Measurements from ENCODE around the gene PTPN1. TPM values are rescaled to one million over a fixed set of nuclear protein-coding genes. Genes with fewer than 3 reads are reported as not detected.

Gene PTPN1
- total RNA-seq, 1 donor from 2014 or later = 47.5 TPM

- Mint-ChIP-seq H3K4me1 (ENCODE audit: low read depth, unreplicated experiment) (no peaks in the 10 kb centered on the region), H3K4me3 (ENCODE audit: unreplicated experiment) (no peak overlapping the region), H3K9me3 (ENCODE audit: unreplicated experiment) (peaks cover 3% of the 10 kb centered on the region), H3K27me3 (ENCODE audit: unreplicated experiment) (no peaks in the 10 kb centered on the region), H3K27ac (ENCODE audit: unreplicated experiment) (no peak overlapping the region), H3K36me3 (ENCODE audit: unreplicated experiment) (no peaks in the 10 kb centered on the region)
- DNase-seq = no peak
- TF ChIP-seq, protein P1, sequence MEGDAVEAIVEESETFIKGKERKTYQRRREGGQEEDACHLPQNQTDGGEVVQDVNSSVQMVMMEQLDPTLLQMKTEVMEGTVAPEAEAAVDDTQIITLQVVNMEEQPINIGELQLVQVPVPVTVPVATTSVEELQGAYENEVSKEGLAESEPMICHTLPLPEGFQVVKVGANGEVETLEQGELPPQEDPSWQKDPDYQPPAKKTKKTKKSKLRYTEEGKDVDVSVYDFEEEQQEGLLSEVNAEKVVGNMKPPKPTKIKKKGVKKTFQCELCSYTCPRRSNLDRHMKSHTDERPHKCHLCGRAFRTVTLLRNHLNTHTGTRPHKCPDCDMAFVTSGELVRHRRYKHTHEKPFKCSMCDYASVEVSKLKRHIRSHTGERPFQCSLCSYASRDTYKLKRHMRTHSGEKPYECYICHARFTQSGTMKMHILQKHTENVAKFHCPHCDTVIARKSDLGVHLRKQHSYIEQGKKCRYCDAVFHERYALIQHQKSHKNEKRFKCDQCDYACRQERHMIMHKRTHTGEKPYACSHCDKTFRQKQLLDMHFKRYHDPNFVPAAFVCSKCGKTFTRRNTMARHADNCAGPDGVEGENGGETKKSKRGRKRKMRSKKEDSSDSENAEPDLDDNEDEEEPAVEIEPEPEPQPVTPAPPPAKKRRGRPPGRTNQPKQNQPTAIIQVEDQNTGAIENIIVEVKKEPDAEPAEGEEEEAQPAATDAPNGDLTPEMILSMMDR (IDR thresholded peaks at IDR 0.05; ENCODE audit: partially characterized antibody, unreplicated experiment) = no peak
Observed at GRCh38 chr20:50602432-50603088, 92.4 kb downstream of the PTPN1 start.

- TF ChIP-seq, protein P1 (IDR thresholded peaks at IDR 0.05; ENCODE audit: partially characterized antibody, unreplicated experiment) = no peak
- H3K27ac Mint-ChIP-seq (ENCODE audit: unreplicated experiment) = no peak overlapping the region
- no peak for DNase-seq
- H3K4me3 Mint-ChIP-seq (ENCODE audit: unreplicated experiment) = no peak overlapping the region
- H3K27me3 Mint-ChIP-seq (ENCODE audit: unreplicated experiment) = no peaks in the 10 kb centered on the region
- H3K36me3 Mint-ChIP-seq (ENCODE audit: unreplicated experiment) = no peaks in the 10 kb centered on the region
- H3K4me1 Mint-ChIP-seq (ENCODE audit: low read depth, unreplicated experiment) = no peaks in the 10 kb centered on the region
- peaks cover 3% of the 10 kb centered on the region for H3K9me3 Mint-ChIP-seq (ENCODE audit: unreplicated experiment)
Observed at GRCh38 chr20:50604451-50604850, 94.3 kb downstream of the PTPN1 start.

GRCh38 chr20:50605136-50605535 is 95.0 kb downstream of the PTPN1 start:
- Mint-ChIP-seq H3K4me3 (ENCODE audit: unreplicated experiment) (no peak overlapping the region), H3K27me3 (ENCODE audit: unreplicated experiment) (no peaks in the 10 kb centered on the region), H3K4me1 (ENCODE audit: low read depth, unreplicated experiment) (no peaks in the 10 kb centered on the region), H3K27ac (ENCODE audit: unreplicated experiment) (no peak overlapping the region), H3K9me3 (ENCODE audit: unreplicated experiment) (peaks cover 3% of the 10 kb centered on the region), H3K36me3 (ENCODE audit: unreplicated experiment) (no peaks in the 10 kb centered on the region)
- no peak for DNase-seq
- TF ChIP-seq, protein P1 (IDR thresholded peaks at IDR 0.05; ENCODE audit: partially characterized antibody, unreplicated experiment) = no peak

- no peak for DNase-seq
- TF ChIP-seq, protein P1 (IDR thresholded peaks at IDR 0.05; ENCODE audit: partially characterized antibody, unreplicated experiment) = no peak
- Mint-ChIP-seq H3K27me3 (ENCODE audit: unreplicated experiment) (no peaks in the 10 kb centered on the region), H3K36me3 (ENCODE audit: unreplicated experiment) (no peaks in the 10 kb centered on the region), H3K27ac (ENCODE audit: unreplicated experiment) (no peak overlapping the region), H3K4me3 (ENCODE audit: unreplicated experiment) (no peak overlapping the region), H3K4me1 (ENCODE audit: low read depth, unreplicated experiment) (no peaks in the 10 kb centered on the region), H3K9me3 (ENCODE audit: unreplicated experiment) (peaks cover 3% of the 10 kb centered on the region)
Observed at GRCh38 chr20:50607436-50607835, 97.3 kb downstream of the PTPN1 start.

- Mint-ChIP-seq H3K4me3 (ENCODE audit: unreplicated experiment) (no peak overlapping the region), H3K4me1 (ENCODE audit: low read depth, unreplicated experiment) (no peaks in the 10 kb centered on the region), H3K27ac (ENCODE audit: unreplicated experiment) (no peak overlapping the region), H3K36me3 (ENCODE audit: unreplicated experiment) (no peaks in the 10 kb centered on the region), H3K27me3 (ENCODE audit: unreplicated experiment) (no peaks in the 10 kb centered on the region), H3K9me3 (ENCODE audit: unreplicated experiment) (peaks cover 3% of the 10 kb centered on the region)
- TF ChIP-seq, protein P1 (IDR thresholded peaks at IDR 0.05; ENCODE audit: partially characterized antibody, unreplicated experiment) = no peak
- no peak for DNase-seq
Observed at GRCh38 chr20:50607850-50608749, 97.9 kb downstream of the PTPN1 start.
